GM21390 (cell line): ENCODE measurements around the gene SPDYE2B.
"Not testable (repeated sequence)": the region's sequence is repeated elsewhere in the genome, so short reads cannot be mapped to it uniquely, and the experiment has no call there.

Experiments
- ATAC-seq: cut with Tn5 transposase; IDR thresholded peaks from one replicate; pipeline ENCODE4 v1.9.1; 2021; ENCODE audit not compliant: unreplicated experiment

SPDYE2B gene

DNA sequence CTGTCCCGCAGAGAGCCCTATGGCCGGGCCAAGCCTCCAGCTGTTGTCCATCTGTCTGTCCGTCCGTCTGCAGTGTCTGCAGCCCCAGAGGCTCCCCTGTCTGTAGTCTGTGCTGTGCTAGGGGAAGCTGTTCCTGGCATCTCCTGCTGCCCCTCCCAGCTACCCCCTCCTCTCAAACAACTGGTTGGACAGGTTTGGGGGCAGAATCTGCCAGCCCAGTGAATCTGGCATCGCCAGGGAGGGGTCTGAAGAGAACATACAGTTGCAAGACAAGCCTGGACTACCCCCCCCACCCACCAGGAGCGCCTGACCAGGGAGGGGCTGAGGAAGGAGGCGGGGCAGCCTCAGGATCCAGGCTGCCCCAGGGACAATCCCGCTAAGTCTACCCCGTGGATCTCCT is 7.4 kb upstream of the SPDYE2B start, which contains the start of gene UPK3BL1:
Gene UPK3BL1, minus strand, starts transcription at position 101 of the 400 bp plus-strand sequence. Its CDS starts 50 bp downstream, at position 51.
- ATAC-seq, result not testable (repeated sequence)

DNA sequence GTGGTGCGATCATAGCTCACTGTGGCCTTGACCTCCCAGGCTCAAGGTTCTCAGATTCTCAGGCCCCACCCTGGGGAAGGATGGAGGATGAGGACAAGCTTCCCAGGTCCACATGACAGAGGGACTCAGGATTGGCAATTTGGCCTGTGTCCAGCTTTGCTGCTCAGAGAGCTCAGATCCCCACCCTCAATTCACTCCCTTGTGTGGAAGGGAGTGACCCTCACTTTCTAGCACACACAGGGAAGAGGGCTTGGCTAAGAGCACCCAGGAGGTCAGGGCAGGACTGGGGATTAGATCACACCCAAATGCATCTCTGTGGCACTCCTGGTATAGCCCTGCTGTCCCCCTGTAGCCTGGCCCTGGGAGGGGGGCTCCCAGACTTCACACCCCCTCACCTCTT is 6.7 kb upstream of the SPDYE2B start:
- ATAC-seq, result not testable (repeated sequence)

DNA sequence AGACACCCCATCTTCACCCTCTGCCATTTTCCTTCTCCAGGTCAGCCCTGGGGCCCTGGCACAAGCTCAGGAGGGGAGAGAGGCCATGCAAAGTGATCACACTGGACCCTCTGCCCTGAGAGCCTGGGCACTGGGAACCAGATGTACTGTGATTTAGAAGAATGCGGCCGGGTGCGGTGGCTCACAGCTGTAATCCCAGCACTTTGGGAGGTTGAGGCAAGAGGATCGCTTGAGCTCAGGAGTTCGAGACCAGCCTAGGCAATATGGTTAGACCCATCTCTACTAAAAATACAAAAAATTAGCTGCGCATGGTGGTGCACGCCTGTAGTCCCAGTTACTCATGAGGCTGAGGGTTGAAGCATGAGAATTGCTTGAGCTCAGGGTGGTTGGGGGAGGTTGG is 2.3 kb upstream of the SPDYE2B start:
- not testable (repeated sequence) for ATAC-seq

DNA sequence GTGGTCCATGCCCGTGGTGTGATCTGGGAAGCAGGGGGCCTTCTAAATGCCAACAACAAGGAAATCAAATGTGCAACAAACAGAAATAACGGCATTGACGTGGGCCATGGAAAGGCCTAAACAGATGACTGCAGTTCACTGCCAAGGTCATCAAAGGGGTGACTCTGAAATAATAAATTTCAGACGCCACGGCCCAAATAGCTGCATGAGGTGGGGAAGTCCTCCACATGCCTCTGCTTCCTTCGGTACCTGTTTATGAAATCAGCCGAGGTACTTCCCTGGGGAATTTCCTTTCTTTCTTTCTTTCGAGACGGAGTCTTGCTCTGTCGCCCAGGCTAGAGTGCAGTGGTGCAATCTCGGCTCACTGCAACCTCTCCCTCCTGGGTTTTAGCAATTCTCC is 14.6 kb downstream of the SPDYE2B start:
- ATAC-seq, result not testable (repeated sequence)

DNA sequence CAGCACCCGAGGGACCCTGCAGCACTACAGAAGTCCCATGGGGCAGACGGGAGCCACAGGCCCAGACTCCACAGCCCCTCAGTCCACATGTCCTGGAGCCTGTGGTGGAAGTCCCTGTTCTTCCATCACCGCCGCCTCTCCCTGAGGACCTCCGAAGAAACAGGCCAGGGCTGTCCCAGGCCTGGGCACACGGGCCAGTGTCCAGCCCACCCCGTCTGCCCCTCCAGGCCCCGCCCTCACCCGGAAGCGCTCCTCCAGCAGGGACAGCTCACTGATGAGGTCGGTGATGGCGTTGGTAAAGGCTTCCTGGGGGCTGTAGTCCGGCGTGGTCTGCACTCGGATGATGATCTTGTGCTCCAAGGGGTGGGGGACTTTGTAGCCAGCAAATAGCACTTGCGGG is 16.7 kb downstream of the SPDYE2B start:
- not testable (repeated sequence) for ATAC-seq

DNA sequence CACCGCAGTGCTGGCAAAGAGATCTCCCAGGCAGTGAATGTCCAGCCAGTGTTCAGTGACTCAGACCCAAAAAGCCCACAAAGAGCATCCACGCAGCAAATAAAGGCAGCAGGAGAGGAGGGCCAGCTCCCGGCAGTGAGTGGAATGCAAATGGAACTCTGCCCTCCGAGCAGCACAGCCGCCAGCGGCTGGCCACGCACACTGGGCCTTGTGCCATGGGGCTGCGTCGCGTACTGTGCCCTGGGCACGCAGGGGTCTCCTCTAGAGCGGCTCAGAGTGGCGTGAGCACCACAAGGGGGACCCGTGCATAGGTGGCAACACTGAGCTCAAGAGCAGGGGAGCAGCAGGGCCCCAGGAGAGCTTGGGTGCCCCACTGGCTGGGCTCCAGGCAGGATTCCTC is 17.4 kb downstream of the SPDYE2B start:
- not testable (repeated sequence) for ATAC-seq

DNA sequence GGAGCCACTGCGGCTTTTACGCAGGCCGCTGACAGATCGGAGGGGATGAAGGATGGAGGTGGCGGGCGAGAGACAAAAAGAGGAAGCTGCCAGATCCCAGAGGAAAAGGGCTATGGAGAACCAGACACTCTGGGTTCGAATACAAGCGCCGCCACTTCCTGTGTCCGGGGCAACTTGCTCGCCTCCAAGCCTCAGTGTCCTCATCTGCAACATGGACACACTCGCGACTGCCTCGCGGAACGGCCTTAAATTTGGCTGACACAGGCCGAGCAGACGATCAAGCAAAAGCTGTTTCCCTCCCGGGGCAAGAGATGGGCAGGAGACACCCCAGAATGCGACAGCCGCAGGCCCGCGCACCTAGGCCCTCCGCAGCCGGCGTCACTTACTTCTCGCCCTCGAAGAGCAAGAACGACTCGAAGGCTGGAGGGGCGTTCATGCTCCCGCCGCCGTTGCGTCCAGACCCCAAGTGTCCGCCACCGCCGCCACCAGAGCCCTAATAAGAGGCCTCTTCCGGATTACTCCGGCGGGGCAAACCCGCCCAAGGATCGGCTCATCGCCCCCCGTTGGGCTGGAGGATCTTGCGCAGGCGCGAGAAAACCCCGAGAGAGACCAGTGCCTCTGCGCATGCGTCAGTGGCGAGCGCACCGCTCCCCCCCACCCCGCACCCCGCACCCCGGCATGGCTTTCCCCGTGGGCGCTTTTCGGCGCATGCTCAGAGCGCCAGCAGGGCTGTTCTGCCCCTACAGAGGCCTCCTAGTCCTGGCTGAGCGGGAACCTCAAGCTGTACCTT is 21.2 kb downstream of the SPDYE2B start, which contains the start of gene POLR2J2:
Gene POLR2J2, minus strand, starts transcription at position 498 of the 790 bp plus-strand sequence. Its CDS starts 62 bp downstream, at position 436.
- ATAC-seq, result peak; percentile 45

DNA sequence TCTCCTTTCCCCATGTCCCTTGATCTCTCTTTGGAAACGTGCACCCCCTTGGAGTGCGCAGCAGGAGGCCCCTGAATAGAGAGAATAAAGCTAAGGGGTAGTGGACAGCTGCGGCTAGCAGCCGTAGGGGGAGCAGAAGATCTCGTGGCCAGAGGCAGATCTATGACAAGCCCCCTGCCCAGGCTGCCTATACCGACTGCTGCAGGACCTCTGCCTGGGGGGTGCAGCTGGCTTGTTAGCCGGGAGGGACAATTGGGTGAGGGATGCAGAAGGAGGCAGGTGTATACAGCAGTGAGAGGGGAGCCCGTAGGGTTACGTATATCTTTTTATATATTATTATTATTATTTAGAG is 21.8 kb downstream of the SPDYE2B start:
- peak; percentile 35 for ATAC-seq

DNA sequence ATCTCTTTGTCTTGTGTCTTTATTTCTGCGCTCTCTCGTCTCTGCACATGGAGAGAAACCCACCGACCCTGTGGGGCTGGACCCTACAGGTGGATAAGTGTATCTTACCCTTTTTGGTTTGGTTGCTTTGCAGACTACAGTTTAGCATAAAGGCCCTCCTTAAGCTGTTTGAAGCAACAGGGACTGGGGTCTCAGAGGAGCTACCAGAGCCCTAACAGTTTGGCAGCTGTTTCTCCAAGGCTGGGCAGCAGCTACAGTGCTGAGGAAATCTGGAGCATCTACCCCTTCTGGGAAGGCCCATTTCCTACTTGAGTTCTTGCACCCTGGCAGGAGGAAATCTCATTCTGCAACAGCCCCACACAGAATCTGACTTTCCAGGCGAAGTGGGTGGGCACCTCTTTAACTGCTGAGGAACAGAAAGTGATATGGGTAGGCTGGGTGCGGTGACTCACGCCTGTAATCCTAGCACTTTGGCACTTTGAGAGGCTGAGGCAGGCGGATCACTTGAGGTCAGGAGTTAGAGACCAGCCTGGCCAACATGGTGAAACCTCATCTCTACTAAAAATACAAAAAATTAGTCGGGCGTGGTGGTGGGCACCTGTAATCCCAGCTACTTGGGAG is 23.4 kb downstream of the SPDYE2B start:
- ATAC-seq, result not testable (repeated sequence)

DNA sequence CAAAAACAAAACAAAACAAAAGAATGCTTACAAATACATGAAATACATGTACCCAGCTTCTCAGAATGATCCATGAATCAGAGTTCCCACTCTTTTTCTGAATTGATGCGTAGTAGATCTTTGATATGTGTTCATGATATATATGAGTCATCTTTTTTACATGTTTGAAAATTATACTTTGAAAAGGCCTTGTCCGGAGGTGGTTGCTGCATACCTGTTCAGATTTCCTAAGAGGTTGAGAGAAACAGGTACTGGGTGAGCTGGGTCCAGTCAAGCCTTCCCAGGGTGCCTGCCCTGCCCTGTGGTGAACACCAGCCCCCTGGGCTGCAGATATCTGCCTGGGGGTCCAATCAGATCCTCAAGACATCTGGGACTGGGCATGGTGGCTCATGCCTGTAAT is 25.4 kb downstream of the SPDYE2B start:
- ATAC-seq, result not testable (repeated sequence)

DNA sequence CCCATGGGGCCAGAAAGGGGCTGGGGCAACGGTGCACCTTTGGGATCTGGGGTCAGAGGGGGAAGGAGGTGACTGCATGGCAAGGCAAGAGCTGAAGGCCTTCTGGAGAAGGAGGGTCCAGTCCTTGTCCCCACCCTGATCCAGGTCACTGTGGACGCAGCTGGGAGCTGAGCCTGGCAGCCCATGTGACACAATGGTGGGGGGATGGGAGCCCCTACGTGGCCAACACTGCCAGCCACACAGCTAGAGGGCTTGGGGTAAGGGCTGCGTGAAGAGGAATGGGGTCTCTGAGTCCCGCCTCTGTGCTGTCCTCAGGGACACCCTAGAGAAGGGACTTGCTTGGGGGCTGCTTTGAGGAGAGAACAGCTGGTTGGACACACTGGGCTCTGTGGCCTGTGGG is 30.7 kb downstream of the SPDYE2B start:
- not testable (repeated sequence) for ATAC-seq

DNA sequence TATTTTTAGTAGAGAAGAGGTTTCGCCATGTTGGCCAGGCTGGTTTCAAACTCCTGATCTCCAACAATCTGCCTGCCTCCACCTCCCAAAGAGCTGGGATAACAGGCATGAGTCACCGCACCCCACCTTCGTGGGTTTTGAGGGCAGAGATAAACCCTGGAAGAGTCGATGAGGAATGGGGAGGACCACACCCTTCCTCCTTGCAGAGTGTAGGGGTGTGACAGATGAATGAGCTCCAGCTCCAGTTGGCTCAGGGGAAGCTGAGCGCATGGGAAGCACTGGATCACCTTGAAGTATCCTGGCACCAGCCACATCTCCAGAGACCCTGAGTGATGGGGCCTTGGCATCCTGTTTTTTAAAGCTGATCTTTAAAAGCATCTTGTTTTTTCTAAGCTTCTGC is 32.4 kb downstream of the SPDYE2B start:
- ATAC-seq, result not testable (repeated sequence)

DNA sequence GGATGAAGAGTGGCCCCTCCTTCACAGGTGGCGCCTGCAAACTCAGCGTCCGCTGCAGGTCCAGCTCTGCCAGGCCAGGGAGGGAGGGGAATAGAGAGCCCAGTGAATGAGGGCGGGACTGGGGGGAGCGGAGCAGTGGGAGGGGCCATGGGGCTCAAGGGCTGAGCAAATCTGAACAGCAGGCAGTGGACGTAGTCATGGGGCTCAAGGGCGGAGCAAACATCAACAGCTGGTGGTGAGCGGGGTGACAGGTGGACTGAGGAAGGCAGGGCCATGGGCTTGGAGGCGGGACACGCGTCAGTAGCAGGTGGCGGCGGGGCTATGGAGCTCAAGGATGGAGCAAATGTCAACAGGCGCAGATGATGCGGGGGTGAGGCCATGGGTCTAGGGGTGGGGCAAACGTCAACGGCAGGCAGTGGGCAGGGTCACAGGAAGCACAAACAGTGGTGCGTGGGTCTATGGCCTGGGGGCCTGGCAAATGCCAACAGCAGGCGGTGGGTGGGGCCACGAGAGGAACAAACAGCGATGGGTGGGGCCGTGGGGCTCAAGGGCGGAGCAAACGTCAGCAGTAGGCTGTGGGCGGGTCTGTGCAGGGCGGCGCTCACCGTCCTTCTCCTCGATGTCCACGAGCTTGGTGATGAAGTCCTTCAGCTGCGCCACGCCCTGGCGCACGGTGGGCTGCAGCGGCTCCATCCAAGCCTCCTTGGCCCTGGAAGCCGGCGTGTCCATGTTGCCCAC is 38.3 kb downstream of the SPDYE2B start:
- peak; percentile 83 for ATAC-seq

DNA sequence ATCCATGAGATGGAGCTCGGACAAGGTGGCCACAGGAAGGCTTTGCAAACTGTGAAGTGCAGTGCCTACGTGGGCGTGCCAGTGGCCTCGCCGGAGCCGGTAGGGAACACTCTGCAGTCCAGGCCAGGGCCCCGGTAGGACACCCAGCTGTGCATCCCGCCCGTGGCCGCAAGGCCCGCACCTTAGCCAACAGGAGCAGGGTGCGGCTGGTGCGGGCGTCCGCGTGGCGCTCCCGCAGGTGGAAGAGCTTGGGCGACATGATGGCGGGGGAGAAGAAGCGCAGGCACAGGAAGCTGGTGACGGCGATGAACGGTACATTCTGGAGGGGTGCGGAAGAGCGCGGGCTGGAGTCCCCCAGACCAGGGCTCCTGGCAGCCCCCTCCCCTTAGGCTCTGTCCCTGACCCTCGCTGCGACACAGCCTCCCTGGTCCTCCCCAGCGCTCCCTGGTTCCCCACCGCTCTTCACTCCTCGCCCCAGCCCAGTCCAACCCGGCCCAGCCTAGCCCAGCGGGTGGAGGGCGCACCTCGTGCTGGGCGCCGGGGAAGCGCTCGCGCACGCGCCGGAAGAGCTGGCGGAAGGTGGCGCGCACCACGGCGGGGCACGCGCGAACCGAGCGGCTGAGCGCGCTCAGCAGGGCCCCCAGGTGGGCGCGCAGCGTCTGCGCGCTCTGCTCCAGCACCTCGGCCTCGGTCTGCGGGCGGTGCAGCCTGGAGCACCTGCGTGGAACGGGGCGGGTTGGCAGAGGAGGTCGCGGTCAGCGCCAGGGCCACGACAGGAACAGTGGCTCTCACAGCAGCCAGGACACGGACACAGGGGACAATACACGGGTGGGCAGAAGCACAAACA is 39.5 kb downstream of the SPDYE2B start:
- ATAC-seq, result peak; percentile 70

DNA sequence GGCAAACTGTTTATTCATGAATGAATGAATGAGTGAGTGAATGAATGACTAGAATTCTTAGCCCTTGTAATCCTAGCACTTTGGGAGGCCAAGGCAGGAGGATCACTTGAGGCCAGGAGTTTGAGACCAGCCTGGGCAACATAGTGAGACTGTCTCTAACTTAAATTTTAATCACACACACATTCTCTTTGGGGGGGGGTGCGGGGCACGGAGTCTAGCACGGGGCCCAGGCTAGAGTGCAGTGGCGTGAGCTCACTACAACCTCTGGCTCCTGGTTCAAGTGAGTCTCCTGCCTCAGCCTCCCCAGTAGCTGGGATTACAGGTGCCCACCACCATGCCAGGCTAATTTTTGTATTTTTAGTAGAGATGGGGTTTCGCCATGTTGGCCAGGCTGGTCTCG is 40.5 kb downstream of the SPDYE2B start:
- ATAC-seq, result not testable (repeated sequence)

DNA sequence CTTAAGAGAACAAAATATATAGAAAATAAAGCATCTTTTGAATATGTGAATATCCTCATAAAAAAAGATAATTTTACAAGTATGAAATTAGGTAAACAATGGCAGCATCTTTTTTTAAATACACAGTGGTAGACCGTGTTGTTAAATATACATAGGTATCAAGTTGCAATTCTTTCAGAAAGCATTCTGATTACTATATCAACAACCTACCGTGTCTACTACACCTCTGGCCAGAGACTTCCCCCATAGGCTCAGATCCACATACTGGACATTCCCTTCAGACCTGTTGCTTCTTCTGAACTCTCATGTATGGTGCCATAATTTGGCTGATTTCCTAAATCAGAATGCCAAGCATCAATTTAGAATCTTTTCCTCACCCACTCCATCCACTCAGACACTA is 43.9 kb downstream of the SPDYE2B start:
- not testable (repeated sequence) for ATAC-seq

DNA sequence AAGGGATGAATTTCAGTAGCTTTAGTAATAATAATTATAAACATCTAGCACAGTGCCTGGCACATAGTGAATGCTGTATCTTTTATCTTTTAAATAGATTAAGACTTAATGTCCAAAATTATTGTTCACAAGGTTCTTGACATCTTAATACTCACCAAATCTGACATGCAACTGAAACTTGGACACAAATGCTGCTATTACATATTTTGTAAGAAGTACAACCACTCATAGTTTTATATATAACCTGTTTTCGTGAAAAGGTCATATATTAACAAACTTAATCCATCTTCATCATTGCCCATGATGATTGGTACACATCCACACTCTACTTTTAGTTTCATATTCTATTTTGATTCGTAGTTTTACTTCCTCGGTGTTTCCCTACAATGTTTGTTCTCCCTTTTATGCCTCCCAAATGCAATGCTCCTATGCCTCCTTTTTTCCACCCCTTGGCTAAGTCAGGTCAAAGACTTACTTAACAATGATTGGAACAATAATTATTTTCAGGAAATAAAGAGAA is 45.0 kb downstream of the SPDYE2B start:
- not testable (repeated sequence) for ATAC-seq

DNA sequence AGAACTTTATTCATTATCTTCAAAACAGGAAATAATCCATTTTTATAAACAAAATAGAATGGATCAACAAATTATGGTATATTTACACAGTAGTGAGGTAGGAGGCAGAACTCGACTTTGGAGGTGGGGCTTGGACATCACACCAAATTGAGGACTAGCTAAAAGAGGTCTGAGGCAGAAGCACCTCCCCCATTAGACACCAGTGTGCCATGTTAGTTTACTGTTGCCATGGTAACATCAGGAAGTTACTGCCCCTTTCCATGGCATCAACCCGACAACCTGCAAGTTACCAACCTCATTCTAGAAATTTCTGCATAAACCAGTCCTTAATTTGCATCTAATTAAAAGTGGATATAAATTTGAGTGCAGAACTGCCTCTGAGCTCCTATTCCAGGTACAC is 45.9 kb downstream of the SPDYE2B start:
- ATAC-seq, result not testable (repeated sequence)

DNA sequence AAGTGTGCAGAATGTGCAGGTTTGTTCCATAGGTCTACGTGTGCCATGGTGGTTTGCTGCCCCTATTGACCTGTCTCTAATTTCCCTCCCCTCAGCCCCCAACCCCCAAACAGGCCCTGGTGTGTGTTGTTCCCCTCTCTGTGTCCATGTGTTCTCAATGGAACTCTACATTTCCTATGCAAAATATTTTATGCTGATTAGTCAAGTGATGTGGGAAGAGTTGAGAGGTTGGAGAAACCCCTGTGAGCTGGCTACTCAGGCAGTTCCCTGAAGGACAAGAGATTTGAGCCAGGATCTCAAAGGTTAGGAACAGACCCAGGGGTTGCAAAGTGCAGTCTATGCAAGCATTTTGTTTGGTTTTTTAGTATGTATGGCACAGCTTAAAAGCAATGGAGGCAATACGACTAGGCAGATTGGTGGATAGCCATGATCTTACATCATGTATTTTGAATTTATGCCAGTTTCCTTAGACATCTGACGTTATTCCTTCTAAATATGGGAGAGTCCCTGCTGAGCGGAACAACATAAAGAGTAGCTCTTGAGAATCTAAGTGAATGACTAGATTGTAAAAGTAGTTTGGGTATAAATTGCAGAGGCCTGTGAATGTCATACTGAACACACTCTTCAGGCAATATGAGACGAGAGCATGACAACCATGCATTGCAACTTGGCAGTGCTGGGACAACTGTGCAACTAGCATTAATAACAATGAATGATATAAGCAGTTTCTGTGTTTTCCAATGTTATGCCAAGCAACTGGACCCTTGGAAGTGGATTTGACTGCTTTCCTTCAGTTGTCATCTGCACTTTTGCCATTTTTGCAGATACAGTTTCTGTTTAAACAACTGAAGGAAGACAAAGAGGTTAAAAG is 47.8 kb downstream of the SPDYE2B start:
- not testable (repeated sequence) for ATAC-seq
